GM21447 (cell line): Measurements from ENCODE around the gene EGFR.

Source experiments
- ATAC-seq: cut with Tn5 transposase; IDR thresholded peaks from one replicate; pipeline ENCODE4 v1.9.1; 2021; ENCODE audit not compliant: unreplicated experiment

EGFR gene

DNA sequence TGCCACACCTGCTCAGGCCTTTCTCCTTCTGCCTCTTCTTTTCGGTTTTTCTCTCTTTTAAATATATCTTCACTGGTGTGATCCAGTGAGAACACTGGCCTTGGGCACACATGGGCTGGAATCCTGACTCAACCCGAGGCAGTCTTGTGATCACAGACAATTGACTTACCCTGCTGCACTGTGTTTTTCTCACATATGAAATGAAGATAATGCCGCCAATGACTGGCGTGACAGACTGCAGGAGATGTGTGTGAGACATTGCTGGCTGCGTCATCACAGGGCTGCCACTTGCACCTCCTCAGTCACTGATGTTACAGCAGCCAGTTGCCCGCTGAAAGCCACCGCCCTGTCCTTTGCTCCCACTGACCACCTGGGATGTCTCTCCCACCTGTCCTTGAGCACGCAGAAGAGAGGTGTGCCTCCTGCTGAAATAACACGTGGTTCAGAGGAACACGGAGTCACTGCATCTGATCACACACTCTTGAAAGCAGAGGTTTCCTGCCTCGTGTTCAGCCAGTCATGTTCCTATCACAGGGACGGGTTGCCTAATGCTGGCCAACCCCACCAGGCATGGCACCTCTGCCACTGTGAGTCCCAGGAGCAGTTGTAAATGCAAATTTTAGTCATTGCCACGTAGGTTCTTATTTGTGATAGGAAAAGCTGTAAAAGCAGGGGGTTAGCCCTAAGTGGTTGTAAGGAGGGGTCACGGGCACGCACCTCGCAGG is 221.8 kb downstream of the EGFR start:
- ATAC-seq = no peak

DNA sequence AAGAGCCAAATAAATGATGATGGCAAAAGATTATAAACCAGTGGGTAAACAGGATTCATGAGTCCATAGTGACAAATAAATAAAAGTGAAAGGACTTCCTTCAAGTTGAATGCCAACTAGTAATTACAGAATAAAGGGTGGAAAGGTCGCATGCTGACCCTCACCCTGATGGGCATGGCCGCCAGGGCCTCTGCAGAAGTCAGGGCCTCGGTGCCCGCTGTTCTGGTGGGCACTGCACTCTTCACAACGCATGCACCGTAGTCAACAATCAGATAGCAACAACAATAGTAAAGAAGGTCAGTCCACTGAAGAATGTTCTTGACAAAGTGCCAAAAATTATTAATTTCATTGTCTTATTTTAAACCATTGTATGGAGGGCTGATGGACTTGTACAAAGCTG is 223.1 kb downstream of the EGFR start:
- no peak for ATAC-seq

DNA sequence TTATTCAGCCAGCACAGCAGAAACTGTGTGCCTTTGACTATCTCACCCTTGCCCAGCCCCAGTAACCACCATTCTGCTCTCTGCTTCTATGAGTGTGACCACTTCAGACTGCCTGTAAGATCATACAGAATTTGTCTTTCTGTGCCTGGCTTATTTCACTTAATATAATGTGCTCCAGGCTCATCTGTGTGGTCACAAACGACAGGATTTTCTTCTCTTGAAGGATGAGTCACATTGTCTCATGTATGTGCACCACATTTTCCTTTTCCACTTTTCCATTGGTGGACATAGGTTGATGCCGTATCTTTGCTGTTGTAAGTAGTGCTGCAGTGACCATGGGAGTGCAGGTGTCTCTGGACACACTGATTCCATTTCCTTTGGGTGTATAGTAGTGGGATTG is 223.8 kb downstream of the EGFR start:
- ATAC-seq = no peak

DNA sequence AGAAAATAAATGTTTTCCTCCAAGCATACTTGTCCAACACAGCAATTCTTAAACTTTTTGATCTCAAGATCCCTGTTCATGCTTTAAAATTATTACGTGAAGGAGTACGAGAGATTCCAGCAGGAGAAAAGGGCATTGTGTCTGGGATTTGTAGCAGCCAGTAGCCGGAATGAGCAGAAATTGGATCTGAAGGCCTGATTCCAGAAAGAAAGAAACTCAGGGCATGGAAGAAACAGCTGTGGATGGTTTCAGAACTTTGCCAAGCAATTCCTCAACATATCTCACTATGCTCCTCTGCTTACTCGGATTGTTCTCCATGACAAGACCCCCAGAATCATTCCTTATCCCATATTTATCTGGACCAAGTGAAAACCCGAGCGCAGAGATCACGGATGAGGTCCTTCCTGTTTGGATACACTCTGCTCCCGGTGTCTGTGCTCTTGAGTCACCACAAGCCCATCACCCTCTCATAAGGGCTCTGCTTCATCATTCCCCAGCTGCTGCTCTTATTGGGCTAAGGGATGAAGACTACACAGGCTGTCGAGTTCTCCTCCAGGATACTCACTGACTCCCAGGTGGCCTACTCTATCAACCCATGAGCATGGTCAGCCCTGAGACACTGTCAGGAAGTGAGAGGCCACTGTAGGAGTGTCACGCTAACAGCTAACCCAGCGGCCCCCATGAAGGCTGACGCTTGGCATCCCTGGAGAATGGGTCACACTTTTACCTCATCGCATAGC is 225.4 kb downstream of the EGFR start:
- no peak for ATAC-seq

DNA sequence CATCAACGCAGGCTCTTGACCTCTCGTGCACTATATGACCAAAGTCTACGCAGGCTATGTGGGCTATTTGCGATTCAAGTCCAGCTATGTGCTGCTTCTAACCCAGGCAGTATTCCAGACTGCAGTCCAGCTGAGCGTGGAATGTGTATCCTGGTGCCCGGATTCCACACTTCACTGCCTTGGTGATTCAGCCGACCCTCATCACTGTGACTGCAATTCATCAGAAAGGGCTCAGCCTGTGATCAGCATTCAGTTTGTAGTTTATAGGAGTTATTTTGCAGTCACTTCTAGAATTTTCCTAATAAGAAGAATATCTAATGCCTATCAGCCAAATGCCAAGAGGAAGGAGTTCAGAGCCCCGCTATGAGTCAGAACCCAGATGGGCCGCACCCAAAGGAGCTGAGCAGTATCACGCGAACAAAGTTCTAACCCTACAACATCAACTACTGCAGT is 226.5 kb downstream of the EGFR start:
- ATAC-seq = no peak

DNA sequence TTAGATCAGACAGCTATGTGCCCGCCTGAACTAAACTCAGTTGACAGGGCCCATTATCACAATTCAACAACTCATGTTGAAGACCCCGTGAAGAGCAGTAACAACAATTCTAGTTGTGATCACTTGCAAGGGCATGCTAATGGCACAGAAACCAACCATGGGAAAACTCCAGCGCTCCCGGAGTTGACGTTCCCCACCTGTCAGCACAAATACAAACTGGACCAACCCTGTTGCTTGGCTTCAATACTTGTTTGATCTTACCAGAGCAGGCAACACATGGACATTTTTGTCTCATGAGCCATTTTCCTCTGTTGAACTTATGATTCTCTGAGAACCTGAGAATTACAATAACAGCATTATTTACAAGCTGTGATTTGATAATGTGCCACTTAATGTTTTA is 227.4 kb downstream of the EGFR start:
- ATAC-seq = no peak

DNA sequence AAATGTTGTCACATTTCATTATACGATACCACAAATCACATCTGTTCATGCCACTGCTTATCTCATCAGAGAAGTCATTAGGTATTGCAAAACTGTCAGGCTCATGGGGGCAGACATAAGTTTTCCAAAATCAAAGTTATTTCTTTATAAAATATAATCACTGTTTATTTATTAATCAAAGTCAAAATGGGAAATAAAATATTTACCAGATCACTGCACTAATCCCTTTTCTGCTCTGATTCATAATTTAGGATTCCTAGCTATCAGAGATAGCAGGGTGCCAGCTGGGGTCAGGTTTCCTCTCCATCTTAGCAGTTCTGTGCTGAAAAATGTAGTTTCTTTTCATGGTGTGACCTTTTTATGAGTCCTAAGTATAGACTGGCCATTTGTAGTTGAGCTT is 228.6 kb downstream of the EGFR start:
- no peak for ATAC-seq

DNA sequence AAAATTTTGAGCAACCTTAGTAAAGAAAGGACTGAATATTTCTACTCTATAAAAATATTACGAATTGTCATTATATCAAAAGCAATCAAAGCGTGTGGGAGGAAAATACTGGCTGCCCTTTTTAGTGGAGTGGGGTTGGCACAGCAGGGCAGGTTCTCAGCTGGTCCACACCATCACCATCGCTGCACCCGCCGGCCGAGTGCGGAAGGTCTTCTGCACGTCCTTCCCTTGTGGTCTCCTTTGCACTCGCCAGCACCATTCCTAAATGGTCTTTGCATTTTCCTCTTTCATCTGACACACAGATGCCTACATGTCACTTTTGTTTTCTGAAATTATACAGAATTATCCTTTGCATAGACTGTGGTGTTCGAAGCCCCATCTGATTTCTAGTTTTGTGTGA is 229.7 kb downstream of the EGFR start:
- ATAC-seq = no peak

DNA sequence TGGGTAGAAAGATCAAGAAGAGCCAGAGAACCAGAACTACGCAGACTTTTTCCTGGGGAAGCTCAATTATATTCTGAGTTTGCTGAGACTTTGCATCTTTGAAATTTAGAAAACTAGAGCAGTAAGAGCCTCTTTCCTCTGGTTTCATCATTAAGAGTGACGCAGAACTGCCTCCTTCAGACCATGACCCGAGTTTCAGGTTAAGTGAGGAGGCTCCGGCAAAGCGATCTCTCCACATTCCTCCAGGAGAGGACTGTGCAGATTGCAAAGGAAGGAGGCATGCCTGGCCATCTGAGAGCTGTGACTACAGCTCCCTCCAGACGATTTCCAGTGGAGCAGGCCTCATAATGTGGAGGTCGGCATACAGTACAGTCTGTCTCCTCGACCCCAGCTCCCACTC is 230.5 kb downstream of the EGFR start:
- ATAC-seq = no peak

DNA sequence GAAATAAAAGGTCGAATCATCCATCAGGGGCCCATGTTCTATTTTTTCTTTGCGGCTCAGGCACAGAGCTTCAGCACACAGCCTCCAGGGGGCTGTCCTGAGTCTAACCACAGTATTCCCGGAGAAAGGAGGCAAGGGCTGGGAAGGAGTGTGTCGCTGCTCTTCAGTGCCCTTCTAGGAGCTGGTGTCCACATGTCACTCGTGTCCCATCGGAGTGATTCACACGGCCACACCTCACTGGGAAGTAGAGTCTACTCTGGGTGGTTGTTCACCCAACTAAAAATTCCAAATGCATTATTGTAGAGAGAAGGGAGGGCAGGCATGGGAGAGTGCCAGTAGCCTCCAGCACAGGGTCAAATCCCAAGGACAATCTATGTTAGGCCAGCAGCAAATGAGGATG is 231.5 kb downstream of the EGFR start:
- no peak for ATAC-seq

DNA sequence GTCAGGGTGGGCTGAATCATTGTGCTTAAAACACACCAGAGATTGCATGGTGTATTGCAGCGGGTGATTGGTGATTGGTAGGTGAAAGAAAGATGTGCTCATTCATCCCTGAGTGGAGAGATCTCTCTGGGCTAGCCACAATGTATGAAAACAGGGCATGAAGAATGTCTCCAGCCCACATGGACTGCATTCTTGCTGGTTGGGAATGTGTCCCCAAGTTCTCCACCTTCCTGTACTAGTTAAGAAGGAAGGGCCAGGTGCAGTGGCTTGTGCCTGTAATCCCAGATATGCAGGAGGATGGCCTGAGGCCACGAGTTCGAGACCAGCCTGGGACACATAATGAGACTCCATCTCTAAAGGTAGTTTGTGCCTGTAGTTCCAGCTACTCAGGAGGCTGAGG is 232.5 kb downstream of the EGFR start:
- ATAC-seq = no peak

DNA sequence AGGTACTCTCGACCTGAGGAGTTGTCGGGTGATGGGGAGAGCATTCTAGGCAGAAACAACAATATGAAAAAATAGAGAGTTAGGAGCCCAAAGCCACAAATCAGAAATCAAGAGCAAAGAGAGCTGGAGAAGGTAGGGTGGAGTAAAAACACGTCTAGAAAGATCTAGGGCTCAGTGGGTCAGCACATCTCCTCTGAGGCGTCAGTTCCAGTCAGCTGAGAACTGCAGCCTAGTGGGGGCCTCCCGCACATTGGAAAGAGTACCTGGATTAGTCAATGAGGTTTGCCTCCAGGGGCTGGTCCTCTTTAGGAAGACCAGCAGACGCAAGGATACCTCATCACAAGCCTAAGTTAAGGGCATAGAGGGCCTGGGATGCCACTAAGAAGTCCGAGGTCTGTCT is 233.1 kb downstream of the EGFR start:
- no peak for ATAC-seq

DNA sequence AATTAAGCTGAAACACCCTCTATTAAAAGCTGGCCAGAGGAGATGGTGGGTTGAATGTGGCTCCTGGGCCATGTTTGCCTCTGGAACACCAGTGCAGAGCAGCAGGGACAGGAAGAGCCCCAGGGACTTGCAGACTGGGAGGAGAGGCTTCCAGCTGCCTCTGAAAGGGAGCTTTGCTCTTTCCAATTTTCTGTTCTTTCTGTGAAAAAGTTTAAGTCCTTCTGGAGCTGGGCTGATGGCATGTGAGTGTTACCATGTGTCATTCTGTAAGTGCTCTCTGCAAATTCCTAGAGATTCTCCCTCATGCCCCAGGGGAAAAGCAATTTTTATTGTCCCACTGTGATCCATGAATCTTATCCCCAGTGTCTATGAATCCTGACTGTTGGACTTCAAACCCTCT is 233.6 kb downstream of the EGFR start:
- ATAC-seq = no peak

DNA sequence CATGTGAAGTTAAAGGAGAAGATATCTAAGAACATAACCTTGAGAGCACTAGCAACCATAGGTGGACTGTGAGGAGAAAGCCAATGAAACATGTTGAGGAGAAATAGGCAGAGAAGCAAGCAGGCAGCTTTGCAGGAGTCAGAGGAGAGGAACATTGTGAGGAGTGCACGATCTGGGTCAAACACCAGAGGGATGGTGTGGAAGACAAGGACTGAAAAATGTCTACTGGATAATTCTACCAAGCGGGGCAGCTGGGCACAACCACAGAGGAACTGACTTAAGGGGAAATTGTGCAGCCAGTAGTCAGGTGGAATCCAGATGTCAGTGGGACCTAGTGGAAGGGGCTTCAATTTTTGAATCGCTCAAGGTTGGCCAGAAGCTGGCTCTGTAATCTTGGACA is 234.4 kb downstream of the EGFR start:
- ATAC-seq = no peak

DNA sequence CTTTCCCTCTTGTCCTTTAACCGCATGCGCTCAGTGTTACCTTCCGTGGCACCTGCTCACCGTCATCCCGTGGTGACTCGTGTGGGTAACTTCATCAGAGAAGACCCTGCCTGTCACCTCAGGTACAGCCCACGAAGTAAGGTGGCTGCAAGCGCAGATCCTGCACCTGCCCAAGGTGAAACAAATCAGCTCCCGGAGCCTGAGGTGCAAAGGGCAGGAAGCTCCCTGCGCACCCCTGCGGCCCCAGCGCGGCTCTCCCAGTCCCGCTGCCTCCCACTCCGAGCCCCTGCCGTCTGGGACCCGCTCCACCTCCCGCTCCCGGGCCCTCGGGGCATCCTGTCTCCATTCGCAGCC is 235.4 kb downstream of the EGFR start:
- no peak for ATAC-seq

DNA sequence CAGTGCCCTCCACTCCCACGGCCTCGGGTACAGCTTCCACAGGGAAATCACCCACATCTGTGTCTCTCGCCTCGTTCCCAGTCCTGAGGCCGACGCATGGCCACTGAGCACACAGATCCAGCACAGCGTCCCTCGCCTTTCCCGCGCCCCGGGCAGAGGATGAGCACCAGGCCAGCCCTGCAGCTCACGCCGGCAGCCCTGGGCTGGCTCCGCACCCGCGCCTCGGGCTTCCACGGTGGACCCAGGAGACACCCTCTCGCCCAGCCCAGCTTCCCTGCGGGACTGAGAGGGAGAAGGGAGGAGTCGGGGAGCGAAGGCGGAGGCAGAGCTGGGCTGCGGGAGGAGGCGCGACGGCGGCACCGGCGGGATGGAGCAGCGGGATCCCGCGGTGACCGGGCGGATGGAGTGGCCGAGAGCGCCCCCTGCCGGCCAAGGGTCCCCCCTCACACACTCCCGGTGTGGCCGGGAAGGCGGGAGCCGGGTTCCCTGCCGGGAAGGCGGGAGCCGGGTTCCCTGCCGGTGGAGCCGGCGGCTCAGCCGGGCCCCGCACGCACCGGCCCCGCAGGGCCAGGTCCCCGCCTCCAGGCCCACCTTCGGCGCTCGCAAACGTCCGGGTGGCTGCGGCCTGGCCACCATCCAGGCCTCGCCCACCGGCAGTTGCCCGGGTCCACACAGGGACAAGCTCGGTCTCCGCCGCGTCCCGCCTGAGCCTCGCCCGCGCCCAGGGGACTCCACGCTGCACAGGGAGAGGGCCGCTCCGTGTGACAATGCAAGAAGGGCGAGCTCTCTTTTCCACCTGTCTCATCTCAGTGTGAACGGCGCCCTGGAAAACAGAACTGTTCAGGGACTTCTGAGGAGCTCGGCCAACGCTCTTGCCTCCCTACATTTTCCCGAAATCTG is 236.0 kb downstream of the EGFR start:
- ATAC-seq = peak; percentile 65

DNA sequence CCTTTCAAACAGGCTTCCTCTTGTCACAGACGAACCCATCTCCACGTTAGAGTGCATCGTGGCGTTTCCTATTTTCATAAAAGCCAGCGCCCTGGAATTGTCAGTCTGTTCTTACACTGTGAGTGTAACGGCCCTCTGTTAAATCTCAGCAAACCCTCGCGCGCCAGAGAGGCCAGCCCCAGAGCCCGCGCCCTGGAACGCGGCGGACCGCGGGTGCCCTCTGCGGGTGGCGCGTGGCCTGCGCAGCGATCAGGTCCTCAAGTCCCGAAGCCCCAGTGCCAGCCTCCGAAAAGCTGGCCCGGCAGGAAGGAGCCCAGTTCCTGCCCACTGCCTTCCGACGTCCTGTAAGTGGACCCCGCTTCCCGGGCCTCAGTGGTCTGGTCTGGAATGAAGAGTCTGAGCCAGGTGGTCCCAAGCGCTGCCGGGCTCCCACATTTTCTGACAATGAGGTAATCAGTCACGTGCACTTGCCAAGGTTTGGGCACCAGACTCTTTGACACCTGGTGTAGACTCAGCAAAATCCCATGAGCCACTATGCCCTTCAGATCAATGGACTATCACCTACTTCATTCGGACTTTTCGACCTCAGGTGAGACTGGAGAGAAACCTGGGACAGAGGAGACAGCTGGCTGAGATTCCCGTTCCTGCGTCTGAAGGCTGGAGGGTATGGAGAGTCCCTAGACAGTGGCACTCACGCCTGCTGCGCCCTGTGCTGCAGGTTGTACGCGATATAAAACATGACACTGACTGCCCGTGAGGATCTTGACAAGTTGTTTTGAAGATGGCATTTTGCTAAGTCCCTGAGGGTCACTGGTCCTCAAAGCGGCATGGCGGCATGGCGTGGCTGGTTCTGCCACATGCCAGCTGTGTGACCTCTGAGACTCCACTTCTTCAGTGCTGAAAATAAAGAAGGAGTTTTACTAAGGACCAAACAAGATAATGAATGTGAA is 237.0 kb downstream of the EGFR start:
- ATAC-seq = peak; percentile 83

DNA sequence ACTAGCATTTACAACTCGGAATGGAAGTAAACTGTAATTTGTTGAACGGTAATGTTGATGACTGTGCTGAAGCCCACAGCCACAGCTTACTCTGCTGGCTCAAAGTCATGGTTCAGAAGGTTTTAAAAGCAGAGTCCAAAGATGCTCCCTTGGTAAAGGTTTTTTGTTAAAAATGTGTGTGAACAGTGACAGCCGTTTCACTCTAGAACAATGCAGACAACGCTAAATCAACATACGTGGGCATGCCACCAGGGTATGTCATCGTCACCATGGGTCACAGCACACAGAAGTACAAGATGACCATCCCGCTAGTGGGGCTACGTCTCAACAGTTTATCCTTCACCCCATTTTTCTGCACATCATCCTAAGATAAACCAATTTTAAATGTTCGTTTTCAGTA is 239.8 kb downstream of the EGFR start:
- ATAC-seq = no peak

DNA sequence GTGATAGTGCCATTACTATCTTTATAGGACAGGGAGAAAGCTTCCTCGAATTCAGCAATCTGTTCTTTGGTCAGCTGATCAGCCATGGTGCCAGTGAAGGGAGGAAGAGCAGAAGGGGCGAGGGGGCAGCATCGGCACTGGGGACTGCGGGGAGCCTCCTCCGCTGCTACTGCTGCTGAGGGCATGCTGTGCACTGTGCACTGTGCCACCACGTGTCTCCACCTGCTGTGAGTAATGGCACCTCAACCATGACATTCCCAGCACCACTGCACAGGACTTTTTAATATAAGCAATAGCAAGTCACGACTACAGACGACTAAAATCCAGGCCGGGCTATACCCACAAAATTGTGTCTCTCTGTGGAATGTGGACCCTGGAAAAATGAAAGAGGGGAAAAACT is 241.4 kb downstream of the EGFR start:
- ATAC-seq = no peak

DNA sequence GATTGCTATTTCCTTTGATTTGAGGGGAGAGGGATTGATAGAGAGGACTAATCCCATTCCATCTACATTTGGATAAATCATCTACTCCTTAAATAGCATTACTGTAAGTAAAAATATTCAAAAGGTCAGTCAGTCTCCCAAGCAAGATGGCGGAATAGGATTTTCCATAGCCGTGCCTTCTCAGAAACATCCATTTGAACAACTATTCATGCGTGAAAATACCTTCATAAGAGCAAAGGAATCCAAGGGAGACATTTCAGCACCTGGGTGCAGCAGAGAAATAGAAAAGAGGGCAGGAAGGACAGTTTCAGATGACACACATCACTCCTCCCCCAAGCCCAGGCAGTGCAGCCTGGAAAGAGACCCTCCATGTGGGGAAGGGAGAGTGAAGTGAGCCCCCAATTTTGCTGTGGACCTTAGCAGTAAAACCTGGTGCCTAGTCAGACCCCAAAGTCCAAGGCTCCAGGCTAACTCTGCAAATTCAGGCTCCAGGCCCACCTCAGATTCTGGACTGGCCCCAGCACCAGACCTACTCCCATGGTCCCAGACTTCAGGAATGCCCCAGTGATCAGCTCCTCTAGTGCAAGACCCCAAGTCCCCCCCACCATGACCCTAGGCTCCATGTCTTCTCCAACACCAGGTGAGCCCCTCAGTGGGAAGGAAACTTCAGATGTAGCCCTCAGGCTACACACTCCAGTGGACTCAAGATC is 242.0 kb downstream of the EGFR start:
- ATAC-seq = no peak
